ENCODE data around the gene SDHAF3.

SDHAF3 gene

GRCh38 chr7:97094284-97094930 lies 23.1 kb upstream of the SDHAF3 start:
- TF ChIP-seq CTCF (IDR thresholded peaks at IDR 0.05): no peak
- Histone ChIP-seq H3K9me3 (ENCODE audit: control insufficient read depth, low read length) (no peaks in the 10 kb centered on the region), H3K27me3 (ENCODE audit: control insufficient read depth, insufficient read depth, low read length) (no peaks in the 10 kb centered on the region), H3K4me3 (ENCODE audit: low read depth, low read length) (no peak overlapping the region), H3K27ac (no peak overlapping the region), H3K9ac (no peak overlapping the region), H2AFZ (no peak overlapping the region), H3K79me2 (no peaks in the 10 kb centered on the region), H3K4me1 (no peaks in the 10 kb centered on the region), H3K36me3 (ENCODE audit: control insufficient read depth, insufficient read depth, low read length) (no peaks in the 10 kb centered on the region), H3K4me2 (ENCODE audit: low read length) (no peak overlapping the region)

GRCh38 chr7:97096037-97096436 lies 21.5 kb upstream of the SDHAF3 start:
- H3K4me2 ChIP-seq (ENCODE audit: low read length): no peak overlapping the region
- no peak overlapping the region for H3K9ac ChIP-seq
- H3K79me2 ChIP-seq: no peaks in the 10 kb centered on the region
- no peak overlapping the region for H3K27ac ChIP-seq
- no peak overlapping the region for H2AFZ ChIP-seq
- no peak for TF ChIP-seq CTCF (IDR thresholded peaks at IDR 0.05)
- H3K4me3 ChIP-seq (ENCODE audit: low read depth, low read length): no peak overlapping the region
- no peaks in the 10 kb centered on the region for H3K9me3 ChIP-seq (ENCODE audit: control insufficient read depth, low read length)
- no peaks in the 10 kb centered on the region for H3K27me3 ChIP-seq (ENCODE audit: control insufficient read depth, insufficient read depth, low read length)
- no peaks in the 10 kb centered on the region for H3K4me1 ChIP-seq
- H3K36me3 ChIP-seq (ENCODE audit: control insufficient read depth, insufficient read depth, low read length): no peaks in the 10 kb centered on the region

- no peak for TF ChIP-seq CTCF (IDR thresholded peaks at IDR 0.05)
- Histone ChIP-seq H3K79me2 (no peaks in the 10 kb centered on the region), H3K4me3 (ENCODE audit: low read depth, low read length) (no peak overlapping the region), H3K4me2 (ENCODE audit: low read length) (no peak overlapping the region), H3K27me3 (ENCODE audit: control insufficient read depth, insufficient read depth, low read length) (no peaks in the 10 kb centered on the region), H3K9me3 (ENCODE audit: control insufficient read depth, low read length) (no peaks in the 10 kb centered on the region), H3K9ac (no peak overlapping the region), H3K27ac (no peak overlapping the region), H2AFZ (no peak overlapping the region), H3K4me1 (no peaks in the 10 kb centered on the region), H3K36me3 (ENCODE audit: control insufficient read depth, insufficient read depth, low read length) (no peaks in the 10 kb centered on the region)
These were observed 20.8 kb upstream of the SDHAF3 start for GRCh38 chr7:97096661-97097060.

GRCh38 chr7:97104719-97105238 lies 12.7 kb upstream of the SDHAF3 start:
- H3K9me3 ChIP-seq (ENCODE audit: control insufficient read depth, low read length): no peaks in the 10 kb centered on the region
- H3K4me3 ChIP-seq (ENCODE audit: low read depth, low read length): no peak overlapping the region
- peak; percentile 82 for TF ChIP-seq CTCF (IDR thresholded peaks at IDR 0.05)
- H2AFZ ChIP-seq: peak overlapping the region; percentile 85
- H3K36me3 ChIP-seq (ENCODE audit: control insufficient read depth, insufficient read depth, low read length): no peaks in the 10 kb centered on the region
- no peaks in the 10 kb centered on the region for H3K27me3 ChIP-seq (ENCODE audit: control insufficient read depth, insufficient read depth, low read length)
- no peak overlapping the region for H3K9ac ChIP-seq
- no peak overlapping the region for H3K27ac ChIP-seq
- H3K4me2 ChIP-seq (ENCODE audit: low read length): no peak overlapping the region
- peaks cover 3% of the 10 kb centered on the region for H3K4me1 ChIP-seq
- no peaks in the 10 kb centered on the region for H3K79me2 ChIP-seq
